ENCODE data around the gene RMDN2.
A peak's percentile ranks its signal among the peaks of the same experiment; 100 is the strongest.

Gene RMDN2

DNA sequence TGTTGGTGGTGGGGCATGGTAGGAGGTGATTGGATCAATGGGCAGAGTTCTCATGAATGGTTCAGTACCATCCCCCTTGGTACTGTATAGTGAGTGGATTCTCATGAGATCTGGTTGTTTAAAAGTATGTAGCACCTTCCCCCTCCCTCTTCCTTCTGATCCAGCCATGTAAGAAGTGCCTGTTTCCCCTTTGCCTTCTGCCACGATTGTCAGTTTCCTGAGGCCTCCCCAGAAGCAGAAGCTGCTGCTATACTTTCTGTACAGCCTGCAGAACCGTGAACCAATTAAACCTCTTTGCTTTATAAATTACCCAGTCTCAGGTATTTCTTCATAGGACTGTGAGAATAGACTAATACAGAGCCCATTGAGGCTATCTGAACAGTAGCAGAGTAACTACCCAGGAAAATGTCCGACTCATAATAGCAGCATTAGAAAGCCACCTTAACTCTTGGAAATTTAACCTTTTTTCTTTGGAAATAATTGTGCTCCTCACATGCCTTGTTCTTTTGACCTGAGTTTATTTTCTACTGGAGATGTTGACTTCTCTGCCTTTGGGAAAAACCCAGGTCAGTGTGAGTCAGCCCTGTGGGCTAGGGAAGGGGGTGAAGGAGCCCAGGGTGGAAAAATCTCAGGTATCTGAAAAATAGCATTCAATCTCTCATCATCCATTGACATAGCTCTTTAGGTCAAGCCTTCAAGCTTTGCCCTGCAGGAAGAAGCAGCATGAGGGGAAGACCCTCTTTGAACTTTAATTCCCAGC, 132.7 kb downstream of the RMDN2 start:
- DNase-seq = no peak

GRCh38 chr2:38060236-38061018, 135.3 kb downstream of the RMDN2 start:
- DNase-seq = no peak

DNA sequence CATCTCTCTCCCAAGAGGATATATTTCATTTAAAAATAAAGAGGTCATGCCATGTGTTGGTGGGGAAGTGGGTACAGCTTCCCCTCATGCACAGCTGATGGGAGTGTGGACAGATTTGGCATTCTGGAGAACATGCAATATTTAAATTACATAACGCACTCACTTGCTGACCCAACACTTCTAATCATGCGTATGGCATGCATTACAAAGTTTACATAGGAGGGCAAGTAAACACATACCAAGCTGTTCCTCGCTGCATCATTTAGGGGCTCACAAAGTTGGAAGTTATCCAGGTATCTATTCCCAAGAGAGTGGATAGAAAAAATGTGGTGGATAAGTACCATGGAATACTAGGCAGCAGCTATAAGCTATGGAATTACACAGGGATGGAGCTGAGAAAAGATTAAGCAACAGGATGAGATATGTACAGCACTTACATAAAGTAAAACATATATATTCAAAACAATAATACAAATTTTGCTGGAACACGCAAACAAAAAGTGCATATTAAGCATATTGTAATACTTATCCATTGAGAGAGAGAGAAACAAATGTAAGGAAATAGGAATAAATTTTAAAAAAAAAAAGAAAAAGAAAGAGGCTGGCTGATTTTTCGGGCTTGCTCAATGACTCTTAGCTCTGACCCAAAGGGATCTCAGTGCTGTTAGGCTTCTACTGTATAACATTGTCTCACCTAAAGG, 139.9 kb downstream of the RMDN2 start:
- DNase-seq = peak; percentile 10

- no peak for DNase-seq
These were observed 140.5 kb downstream of the RMDN2 start for GRCh38 chr2:38065502-38066135.

- no peak for DNase-seq
These were observed 141.5 kb downstream of the RMDN2 start for GRCh38 chr2:38066421-38067115.
